Measurements from ENCODE around the gene BCCIP. TPM values are rescaled to one million over a fixed set of nuclear protein-coding genes. Genes with fewer than 3 reads are reported as not detected.

Gene BCCIP
- total RNA-seq, 1 donor from 2014 or later: 30.9 TPM

- intact Hi-C loops (cut with DNase I): no loop called here
- TF ChIP-seq CTCF (IDR thresholded peaks at IDR 0.05) (no peak), POLR2A (IDR thresholded peaks at IDR 0.05) (no peak), POLR2AphosphoS5 (IDR thresholded peaks at IDR 0.05; ENCODE audit: insufficient read depth in 1 of 2, low read depth in 1 of 2) (no peak)
- no peaks in the 10 kb centered on the region for H3K27me3 ChIP-seq
- peaks cover 0 to 31% of the 10 kb centered on the region in 2 donors for H3K36me3 ChIP-seq
- H3K4me3 ChIP-seq: no peak overlapping the region
- no peak overlapping the region for H3K27ac ChIP-seq
- no peaks in the 10 kb centered on the region for H3K9me3 ChIP-seq
- no peaks in the 10 kb centered on the region for H3K4me1 ChIP-seq
- DNase-seq (ENCODE audit: extremely low spot score in 2 of 2): no peak
Measured at GRCh38 chr10:125795128-125795527, 28.2 kb upstream of the BCCIP start.

- TF ChIP-seq POLR2A (IDR thresholded peaks at IDR 0.05) (no peak), POLR2AphosphoS5 (IDR thresholded peaks at IDR 0.05; ENCODE audit: insufficient read depth in 1 of 2, low read depth in 1 of 2) (no peak), CTCF (IDR thresholded peaks at IDR 0.05) (no peak)
- Histone ChIP-seq H3K9me3 (no peaks in the 10 kb centered on the region), H3K27me3 (no peaks in the 10 kb centered on the region), H3K36me3 (peaks cover 0 to 33% of the 10 kb centered on the region in 2 donors), H3K4me3 (no peak overlapping the region), H3K27ac (no peak overlapping the region), H3K4me1 (no peaks in the 10 kb centered on the region)
- intact Hi-C loops (cut with DNase I): no loop called here
- DNase-seq (ENCODE audit: extremely low spot score in 2 of 2): no peak
Measured at GRCh38 chr10:125795637-125796190, 27.6 kb upstream of the BCCIP start.

- Histone ChIP-seq H3K4me1 (no peaks in the 10 kb centered on the region), H3K27ac (no peak overlapping the region), H3K36me3 (peaks cover 0 to 27% of the 10 kb centered on the region in 2 donors), H3K9me3 (no peaks in the 10 kb centered on the region), H3K27me3 (no peaks in the 10 kb centered on the region), H3K4me3 (no peak overlapping the region)
- DNase-seq (ENCODE audit: extremely low spot score in 2 of 2): no peak
- TF ChIP-seq CTCF (IDR thresholded peaks at IDR 0.05) (no peak), POLR2AphosphoS5 (IDR thresholded peaks at IDR 0.05; ENCODE audit: insufficient read depth in 1 of 2, low read depth in 1 of 2) (no peak), POLR2A (IDR thresholded peaks at IDR 0.05) (no peak)
- intact Hi-C loops (cut with DNase I): no loop called here
Measured at GRCh38 chr10:125797424-125797823, 25.9 kb upstream of the BCCIP start.

- Histone ChIP-seq H3K36me3 (peaks cover 0 to 28% of the 10 kb centered on the region in 2 donors), H3K4me1 (no peaks in the 10 kb centered on the region)
- TF ChIP-seq POLR2AphosphoS5 (IDR thresholded peaks at IDR 0.05; ENCODE audit: insufficient read depth in 1 of 2, low read depth in 1 of 2) (no peak), CTCF (IDR thresholded peaks at IDR 0.05) (no peak), POLR2A (IDR thresholded peaks at IDR 0.05) (no peak)
Measured at GRCh38 chr10:125797994-125798662, 25.2 kb upstream of the BCCIP start.

More at GRCh38 chr10:125797994-125798662, 25.2 kb upstream of the BCCIP start:
- no peak overlapping the region for H3K4me3 ChIP-seq
- intact Hi-C loops (cut with DNase I): no loop called here
- H3K9me3 ChIP-seq: no peaks in the 10 kb centered on the region
- no peak overlapping the region for H3K27ac ChIP-seq
- DNase-seq (ENCODE audit: extremely low spot score in 2 of 2): no peak
- H3K27me3 ChIP-seq: no peaks in the 10 kb centered on the region
